Measurements from ENCODE around the gene SLIT3.

Gene SLIT3

DNA sequence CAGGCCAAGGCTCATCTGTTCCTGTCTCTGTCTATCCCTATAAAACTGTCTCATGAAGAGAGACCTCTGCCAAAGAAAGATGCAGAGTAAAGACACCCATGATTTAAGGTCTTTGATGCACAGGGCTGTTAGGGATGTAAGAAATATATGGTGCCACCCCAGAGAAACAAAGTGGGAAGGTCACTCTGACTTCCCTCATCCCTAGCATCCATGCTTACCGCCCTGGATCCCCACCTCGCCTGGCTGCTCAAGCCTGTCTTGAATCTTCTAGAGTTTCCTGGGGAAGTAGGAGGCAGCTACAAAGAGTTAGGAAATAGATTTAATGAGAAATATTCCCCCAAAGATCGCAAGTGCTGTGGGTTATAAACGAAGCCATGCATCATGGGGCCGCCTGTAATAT is 349.2 kb downstream of the SLIT3 start:
- H3K36me3 ChIP-seq (ENCODE audit: control insufficient read depth in 1 of 2, insufficient read depth in 2 of 2, low read length in 2 of 2), result no peaks in the 10 kb centered on the region
- H3K27ac ChIP-seq (ENCODE audit: low read depth, low read length), result no peak overlapping the region
- no peak overlapping the region for H3K4me3 ChIP-seq (ENCODE audit: low read depth in 1 of 2, low read length in 2 of 2)

DNA sequence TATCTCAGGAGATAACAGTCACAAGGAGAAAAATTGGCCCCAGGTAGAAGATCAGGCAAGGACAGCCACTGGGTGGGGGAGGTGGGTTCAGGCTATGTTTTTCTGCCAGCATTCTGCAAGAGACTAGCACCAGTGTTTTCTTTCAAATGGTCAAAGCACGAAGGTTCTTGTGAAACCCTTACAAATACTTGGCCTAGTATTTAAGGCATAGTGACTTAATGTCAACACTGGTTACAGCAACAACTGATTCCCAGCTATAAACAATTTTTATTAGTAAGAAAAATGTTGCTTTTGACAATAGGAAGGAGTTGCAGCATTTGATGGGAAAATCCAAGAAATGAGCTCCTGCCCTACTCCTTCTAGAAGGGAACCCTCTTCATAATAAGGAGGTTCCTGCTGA is 349.6 kb downstream of the SLIT3 start:
- Histone ChIP-seq H3K4me3 (ENCODE audit: low read depth in 1 of 2, low read length in 2 of 2) (no peak overlapping the region), H3K9me3 (ENCODE audit: control insufficient read depth in 1 of 2, low read length in 2 of 2) (no peaks in the 10 kb centered on the region), H3K9ac (ENCODE audit: low read depth in 1 of 2, low read length in 2 of 2) (no peak overlapping the region), H3K27ac (ENCODE audit: low read depth, low read length) (no peak overlapping the region), H3K27me3 (ENCODE audit: control insufficient read depth in 1 of 2, insufficient read depth in 2 of 2, low read length in 2 of 2) (no peaks in the 10 kb centered on the region), H3K4me1 (ENCODE audit: control insufficient read depth in 1 of 2, insufficient read depth in 2 of 2, low read length in 2 of 2) (no peaks in the 10 kb centered on the region), H3K36me3 (ENCODE audit: control insufficient read depth in 1 of 2, insufficient read depth in 2 of 2, low read length in 2 of 2) (no peaks in the 10 kb centered on the region)

More for the DNA sequence above, 349.2 kb downstream of the SLIT3 start:
- no peaks in the 10 kb centered on the region for H3K9me3 ChIP-seq (ENCODE audit: control insufficient read depth in 1 of 2, low read length in 2 of 2)
- H3K27me3 ChIP-seq (ENCODE audit: control insufficient read depth in 1 of 2, insufficient read depth in 2 of 2, low read length in 2 of 2), result no peaks in the 10 kb centered on the region
- H3K4me1 ChIP-seq (ENCODE audit: control insufficient read depth in 1 of 2, insufficient read depth in 2 of 2, low read length in 2 of 2), result no peaks in the 10 kb centered on the region
- H3K9ac ChIP-seq (ENCODE audit: low read depth in 1 of 2, low read length in 2 of 2), result no peak overlapping the region

DNA sequence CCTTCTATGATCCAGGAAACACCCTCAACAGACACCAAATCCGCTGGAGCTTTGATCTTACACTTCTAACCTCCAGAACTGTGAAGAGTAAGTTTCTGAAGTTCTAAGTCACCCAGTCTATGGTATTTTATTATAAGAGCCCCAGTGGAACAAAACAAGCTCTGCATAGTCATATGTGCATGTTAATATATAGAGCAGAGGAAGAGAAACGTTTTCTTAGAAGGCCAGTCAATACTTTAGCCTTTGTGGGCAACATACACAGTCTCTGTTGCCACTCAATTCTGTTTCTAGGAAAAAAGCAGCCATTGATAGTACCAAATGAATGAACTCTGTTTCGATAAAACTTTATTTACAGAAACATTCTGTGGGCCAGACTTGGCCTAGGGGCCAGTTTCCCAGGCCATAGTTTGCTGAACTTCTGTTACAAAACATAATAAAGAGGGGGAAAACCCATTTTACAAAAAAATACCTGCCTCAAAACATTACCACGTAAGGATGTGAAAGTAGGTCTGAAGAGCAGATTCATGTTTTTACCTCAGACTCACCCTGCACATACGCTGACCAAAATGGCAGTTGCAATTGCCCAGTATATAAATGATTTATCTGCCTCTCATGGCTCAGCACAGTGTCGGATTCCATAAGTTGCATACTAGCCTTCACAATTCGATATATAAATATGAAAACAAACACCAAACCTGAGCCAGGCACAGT is 350.5 kb downstream of the SLIT3 start:
- Histone ChIP-seq H3K9me3 (ENCODE audit: control insufficient read depth in 1 of 2, low read length in 2 of 2) (no peaks in the 10 kb centered on the region), H3K36me3 (ENCODE audit: control insufficient read depth in 1 of 2, insufficient read depth in 2 of 2, low read length in 2 of 2) (no peaks in the 10 kb centered on the region), H3K9ac (ENCODE audit: low read depth in 1 of 2, low read length in 2 of 2) (no peak overlapping the region), H3K4me3 (ENCODE audit: low read depth in 1 of 2, low read length in 2 of 2) (no peak overlapping the region), H3K4me1 (ENCODE audit: control insufficient read depth in 1 of 2, insufficient read depth in 2 of 2, low read length in 2 of 2) (no peaks in the 10 kb centered on the region), H3K27me3 (ENCODE audit: control insufficient read depth in 1 of 2, insufficient read depth in 2 of 2, low read length in 2 of 2) (no peaks in the 10 kb centered on the region), H3K27ac (ENCODE audit: low read depth, low read length) (no peak overlapping the region)

DNA sequence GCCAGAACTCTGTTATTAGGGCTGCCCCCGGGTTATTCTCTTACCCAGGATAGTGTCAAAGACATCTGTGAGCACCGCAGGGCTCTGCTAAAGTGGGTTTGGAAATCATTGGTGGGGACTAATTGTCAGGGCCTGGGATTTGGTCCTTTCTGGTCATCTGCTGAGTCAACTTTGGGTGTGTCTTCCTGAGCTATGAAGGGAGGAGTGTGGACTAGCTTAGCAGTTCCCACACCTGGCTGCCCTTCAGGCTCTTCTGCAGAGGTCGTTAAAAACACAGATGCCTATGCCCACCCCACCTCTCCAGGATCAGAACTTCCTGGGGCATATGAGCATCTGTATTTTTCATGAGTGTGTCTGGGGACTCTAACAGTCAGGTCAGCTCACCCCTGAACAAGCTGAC is 352.2 kb downstream of the SLIT3 start:
- no peak overlapping the region for H3K27ac ChIP-seq (ENCODE audit: low read depth, low read length)
- no peaks in the 10 kb centered on the region for H3K4me1 ChIP-seq (ENCODE audit: control insufficient read depth in 1 of 2, insufficient read depth in 2 of 2, low read length in 2 of 2)
- H3K4me3 ChIP-seq (ENCODE audit: low read depth in 1 of 2, low read length in 2 of 2), result no peak overlapping the region
- no peaks in the 10 kb centered on the region for H3K9me3 ChIP-seq (ENCODE audit: control insufficient read depth in 1 of 2, low read length in 2 of 2)
- H3K36me3 ChIP-seq (ENCODE audit: control insufficient read depth in 1 of 2, insufficient read depth in 2 of 2, low read length in 2 of 2), result no peaks in the 10 kb centered on the region
- no peaks in the 10 kb centered on the region for H3K27me3 ChIP-seq (ENCODE audit: control insufficient read depth in 1 of 2, insufficient read depth in 2 of 2, low read length in 2 of 2)
- H3K9ac ChIP-seq (ENCODE audit: low read depth in 1 of 2, low read length in 2 of 2), result no peak overlapping the region

DNA sequence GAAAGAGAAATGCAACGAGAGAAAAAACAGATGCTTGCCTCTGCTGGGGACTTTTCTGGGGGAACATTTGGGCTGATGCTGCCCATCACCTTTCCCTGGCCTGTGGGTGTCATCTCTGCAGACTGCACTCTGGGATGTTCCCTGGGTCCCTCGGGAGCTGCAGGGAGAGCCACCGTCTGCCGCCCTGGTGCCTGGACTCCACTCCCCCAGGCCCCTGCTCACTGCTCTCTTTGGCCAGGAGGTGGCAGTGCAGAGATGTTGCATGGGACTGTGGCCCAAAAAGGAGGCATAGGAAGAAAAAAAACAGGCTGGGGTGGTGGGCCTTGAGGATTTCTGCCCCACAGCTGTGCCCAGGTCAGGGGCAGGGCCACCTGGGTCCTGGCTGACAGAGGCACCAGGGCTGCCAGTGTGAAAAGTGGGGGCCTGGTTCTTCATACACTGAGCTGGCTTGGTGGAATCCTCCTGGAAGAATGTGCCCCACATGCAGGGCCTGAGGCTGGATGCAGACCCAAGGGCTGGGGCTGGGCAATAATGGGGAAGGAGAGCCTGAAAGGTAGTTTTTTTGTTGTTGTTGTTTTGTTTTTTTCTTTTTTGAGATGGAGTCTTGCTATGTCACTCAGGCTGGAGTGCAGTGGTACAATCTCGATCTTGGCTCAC is 353.6 kb downstream of the SLIT3 start:
- no peak overlapping the region for H3K4me3 ChIP-seq (ENCODE audit: low read depth in 1 of 2, low read length in 2 of 2)
- H3K4me1 ChIP-seq (ENCODE audit: control insufficient read depth in 1 of 2, insufficient read depth in 2 of 2, low read length in 2 of 2), result no peaks in the 10 kb centered on the region
- H3K9me3 ChIP-seq (ENCODE audit: control insufficient read depth in 1 of 2, low read length in 2 of 2), result no peaks in the 10 kb centered on the region
- H3K27ac ChIP-seq (ENCODE audit: low read depth, low read length), result no peak overlapping the region
- H3K36me3 ChIP-seq (ENCODE audit: control insufficient read depth in 1 of 2, insufficient read depth in 2 of 2, low read length in 2 of 2), result no peaks in the 10 kb centered on the region
- no peaks in the 10 kb centered on the region for H3K27me3 ChIP-seq (ENCODE audit: control insufficient read depth in 1 of 2, insufficient read depth in 2 of 2, low read length in 2 of 2)
- H3K9ac ChIP-seq (ENCODE audit: low read depth in 1 of 2, low read length in 2 of 2), result no peak overlapping the region

DNA sequence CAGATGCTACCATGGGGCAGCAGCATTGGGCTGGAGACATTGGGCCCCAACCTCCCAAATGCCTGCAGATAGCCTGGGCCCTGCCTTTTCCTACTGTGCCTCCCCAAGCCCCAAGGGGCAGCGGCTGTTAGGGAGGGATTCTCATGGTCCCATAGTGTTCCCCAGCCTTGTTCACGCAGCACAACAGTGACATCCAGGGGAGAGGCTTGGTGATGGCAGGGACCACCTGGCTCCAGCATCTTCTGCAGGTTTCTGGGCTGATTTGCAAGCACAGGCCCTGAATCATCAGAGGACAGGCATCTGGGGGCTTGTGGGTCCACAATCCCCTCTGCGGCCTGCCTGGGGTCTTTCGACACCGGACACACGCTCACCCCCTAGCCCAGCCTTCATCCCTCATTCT is 354.6 kb downstream of the SLIT3 start:
- no peak overlapping the region for H3K9ac ChIP-seq (ENCODE audit: low read depth in 1 of 2, low read length in 2 of 2)
- H3K27ac ChIP-seq (ENCODE audit: low read depth, low read length), result no peak overlapping the region
- H3K36me3 ChIP-seq (ENCODE audit: control insufficient read depth in 1 of 2, insufficient read depth in 2 of 2, low read length in 2 of 2), result no peaks in the 10 kb centered on the region
- no peak overlapping the region for H3K4me3 ChIP-seq (ENCODE audit: low read depth in 1 of 2, low read length in 2 of 2)
- H3K4me1 ChIP-seq (ENCODE audit: control insufficient read depth in 1 of 2, insufficient read depth in 2 of 2, low read length in 2 of 2), result no peaks in the 10 kb centered on the region
- H3K9me3 ChIP-seq (ENCODE audit: control insufficient read depth in 1 of 2, low read length in 2 of 2), result no peaks in the 10 kb centered on the region
- no peaks in the 10 kb centered on the region for H3K27me3 ChIP-seq (ENCODE audit: control insufficient read depth in 1 of 2, insufficient read depth in 2 of 2, low read length in 2 of 2)

DNA sequence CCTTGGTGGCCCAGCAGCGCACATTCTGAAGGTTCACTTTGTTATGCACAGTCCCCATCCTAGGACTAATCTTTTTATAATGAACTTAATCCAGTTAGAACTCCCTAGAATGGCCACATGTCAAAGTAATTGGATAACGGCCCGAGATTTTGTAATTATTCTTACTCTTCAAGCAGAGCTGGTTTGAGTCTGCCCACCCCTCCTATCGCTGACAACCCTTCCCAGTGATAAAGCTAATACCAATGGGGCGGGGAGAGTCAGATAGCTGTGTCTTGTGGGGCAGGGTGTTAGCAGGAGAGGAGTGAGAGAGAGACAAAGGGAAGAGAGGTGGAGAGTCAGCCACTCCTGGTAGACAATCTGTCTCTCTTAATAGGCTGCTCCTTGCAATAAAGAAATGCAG is 356.9 kb downstream of the SLIT3 start:
- H3K36me3 ChIP-seq (ENCODE audit: control insufficient read depth in 1 of 2, insufficient read depth in 2 of 2, low read length in 2 of 2), result no peaks in the 10 kb centered on the region

DNA sequence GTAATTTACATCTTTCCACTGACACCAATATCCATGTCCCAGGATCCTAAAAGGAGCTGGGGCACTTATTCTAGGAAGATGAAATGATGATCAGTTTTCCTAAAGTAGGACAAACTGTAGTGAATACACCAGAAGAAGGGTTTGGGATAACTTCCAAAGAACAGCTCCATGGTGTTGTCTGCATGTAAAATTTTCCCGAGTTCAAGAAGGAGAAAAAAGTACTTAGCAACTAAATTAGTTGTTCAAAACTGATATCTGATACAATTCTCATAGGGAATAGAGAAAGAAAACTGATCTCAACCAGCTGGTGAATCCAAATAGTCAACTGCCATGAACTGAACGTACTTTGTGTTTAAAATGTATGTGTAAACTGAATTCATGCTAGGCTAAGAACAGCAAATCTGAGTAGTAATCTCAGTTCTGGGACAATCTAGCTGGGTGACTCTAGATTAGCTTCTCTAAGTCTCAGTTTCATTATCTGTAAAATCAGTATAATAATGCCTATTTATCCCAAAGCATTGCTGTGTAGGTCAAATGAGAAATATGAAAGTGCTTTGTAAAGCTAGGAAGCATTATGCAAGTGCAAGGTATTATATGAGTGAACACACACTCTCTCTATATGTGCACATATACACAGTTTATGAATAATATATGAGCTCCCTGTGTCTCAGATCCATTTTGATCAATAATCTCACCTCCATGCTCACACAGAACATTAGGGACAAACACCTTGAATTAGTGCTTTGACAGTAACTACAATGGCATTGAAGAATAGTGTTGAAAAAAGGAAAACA is 357.7 kb downstream of the SLIT3 start:
- Histone ChIP-seq H3K4me3 (ENCODE audit: low read depth in 1 of 2, low read length in 2 of 2) (no peak overlapping the region), H3K27ac (ENCODE audit: low read depth, low read length) (no peak overlapping the region), H3K27me3 (ENCODE audit: control insufficient read depth in 1 of 2, insufficient read depth in 2 of 2, low read length in 2 of 2) (no peaks in the 10 kb centered on the region), H3K36me3 (ENCODE audit: control insufficient read depth in 1 of 2, insufficient read depth in 2 of 2, low read length in 2 of 2) (no peaks in the 10 kb centered on the region), H3K9me3 (ENCODE audit: control insufficient read depth in 1 of 2, low read length in 2 of 2) (no peaks in the 10 kb centered on the region), H3K9ac (ENCODE audit: low read depth in 1 of 2, low read length in 2 of 2) (no peak overlapping the region), H3K4me1 (ENCODE audit: control insufficient read depth in 1 of 2, insufficient read depth in 2 of 2, low read length in 2 of 2) (no peaks in the 10 kb centered on the region)

More for the DNA sequence above, 356.9 kb downstream of the SLIT3 start:
- Histone ChIP-seq H3K4me1 (ENCODE audit: control insufficient read depth in 1 of 2, insufficient read depth in 2 of 2, low read length in 2 of 2) (no peaks in the 10 kb centered on the region), H3K27ac (ENCODE audit: low read depth, low read length) (no peak overlapping the region), H3K9ac (ENCODE audit: low read depth in 1 of 2, low read length in 2 of 2) (no peak overlapping the region), H3K4me3 (ENCODE audit: low read depth in 1 of 2, low read length in 2 of 2) (no peak overlapping the region), H3K27me3 (ENCODE audit: control insufficient read depth in 1 of 2, insufficient read depth in 2 of 2, low read length in 2 of 2) (no peaks in the 10 kb centered on the region), H3K9me3 (ENCODE audit: control insufficient read depth in 1 of 2, low read length in 2 of 2) (no peaks in the 10 kb centered on the region)

DNA sequence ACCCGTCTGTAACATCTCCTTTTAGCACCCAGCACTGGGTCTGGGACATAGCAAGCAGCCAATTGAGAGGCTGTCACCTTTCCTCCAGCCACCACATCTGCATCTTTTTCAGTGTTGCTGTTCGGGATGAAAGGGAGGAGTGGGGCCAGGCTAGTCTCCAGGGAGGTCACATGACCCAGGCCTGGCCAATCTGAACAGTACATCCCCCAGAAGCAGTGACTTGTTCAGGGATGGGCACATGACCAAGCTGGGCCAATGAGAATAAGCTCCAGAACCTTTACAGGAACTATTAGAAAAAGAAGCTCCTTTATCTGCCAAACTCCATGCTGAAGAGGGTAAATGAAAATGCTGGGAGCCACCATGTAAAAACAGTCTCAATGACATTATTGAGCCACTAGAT is 359.0 kb downstream of the SLIT3 start:
- Histone ChIP-seq H3K9ac (ENCODE audit: low read depth in 1 of 2, low read length in 2 of 2) (no peak overlapping the region), H3K4me3 (ENCODE audit: low read depth in 1 of 2, low read length in 2 of 2) (no peak overlapping the region), H3K36me3 (ENCODE audit: control insufficient read depth in 1 of 2, insufficient read depth in 2 of 2, low read length in 2 of 2) (no peaks in the 10 kb centered on the region), H3K4me1 (ENCODE audit: control insufficient read depth in 1 of 2, insufficient read depth in 2 of 2, low read length in 2 of 2) (no peaks in the 10 kb centered on the region), H3K9me3 (ENCODE audit: control insufficient read depth in 1 of 2, low read length in 2 of 2) (no peaks in the 10 kb centered on the region), H3K27ac (ENCODE audit: low read depth, low read length) (no peak overlapping the region), H3K27me3 (ENCODE audit: control insufficient read depth in 1 of 2, insufficient read depth in 2 of 2, low read length in 2 of 2) (no peaks in the 10 kb centered on the region)

DNA sequence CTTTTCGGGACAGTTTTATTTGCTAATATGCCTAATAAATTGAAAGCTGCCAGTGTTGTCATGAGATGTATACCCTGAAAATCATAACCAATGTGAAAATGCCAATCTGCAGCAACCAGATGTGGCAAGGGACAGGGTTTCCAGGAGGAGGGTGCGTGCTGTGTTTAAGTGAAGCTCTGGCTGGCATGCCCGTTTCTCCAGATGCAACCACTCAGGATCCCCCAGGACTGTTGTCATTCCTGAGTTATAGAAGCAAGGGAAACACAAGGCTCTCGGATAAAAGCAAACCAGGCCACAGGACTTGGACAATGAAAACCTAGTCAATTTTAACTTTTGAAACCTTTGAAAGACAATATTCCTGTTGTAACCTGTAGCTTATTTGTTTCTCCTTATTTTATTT is 360.2 kb downstream of the SLIT3 start:
- H3K4me1 ChIP-seq (ENCODE audit: control insufficient read depth in 1 of 2, insufficient read depth in 2 of 2, low read length in 2 of 2), result no peaks in the 10 kb centered on the region
- H3K36me3 ChIP-seq (ENCODE audit: control insufficient read depth in 1 of 2, insufficient read depth in 2 of 2, low read length in 2 of 2), result no peaks in the 10 kb centered on the region
- H3K4me3 ChIP-seq (ENCODE audit: low read depth in 1 of 2, low read length in 2 of 2), result no peak overlapping the region
- no peak overlapping the region for H3K9ac ChIP-seq (ENCODE audit: low read depth in 1 of 2, low read length in 2 of 2)
- H3K27me3 ChIP-seq (ENCODE audit: control insufficient read depth in 1 of 2, insufficient read depth in 2 of 2, low read length in 2 of 2), result no peaks in the 10 kb centered on the region
- H3K9me3 ChIP-seq (ENCODE audit: control insufficient read depth in 1 of 2, low read length in 2 of 2), result no peaks in the 10 kb centered on the region
- H3K27ac ChIP-seq (ENCODE audit: low read depth, low read length), result no peak overlapping the region
